ENCODE data around the gene YWHAE.

The YWHAE gene

GRCh38 chr17:1412185-1413110 is 12.4 kb upstream of the YWHAE start:
- TF ChIP-seq SIN3A (IDR thresholded peaks at IDR 0.05; ENCODE audit: borderline replicate concordance, insufficient read depth, low read length), result no peak
- no peak for TF ChIP-seq TAF1 (IDR thresholded peaks at IDR 0.05; ENCODE audit: borderline replicate concordance, insufficient read depth, low read length)
- no peak for TF ChIP-seq FOXP2 (optimal IDR thresholded peaks at IDR 0.05; ENCODE audit: borderline replicate concordance, extremely low read depth, extremely low read length, insufficient read depth)
- TF ChIP-seq REST (IDR thresholded peaks at IDR 0.05; ENCODE audit: insufficient read depth in 1 of 2, low read depth in 2 of 2, low read length in 2 of 2), result no peak
- TF ChIP-seq POLR2AphosphoS5 (IDR thresholded peaks at IDR 0.05; ENCODE audit: low read depth, low read length), result no peak

GRCh38 chr17:1402262-1402586 is 2.2 kb upstream of the YWHAE start:
- TF ChIP-seq TAF1 (IDR thresholded peaks at IDR 0.05; ENCODE audit: borderline replicate concordance, insufficient read depth, low read length) (no peak), FOXP2 (optimal IDR thresholded peaks at IDR 0.05; ENCODE audit: borderline replicate concordance, extremely low read depth, extremely low read length, insufficient read depth) (no peak), POLR2AphosphoS5 (IDR thresholded peaks at IDR 0.05; ENCODE audit: low read depth, low read length) (no peak), SIN3A (IDR thresholded peaks at IDR 0.05; ENCODE audit: borderline replicate concordance, insufficient read depth, low read length) (no peak), REST (IDR thresholded peaks at IDR 0.05; ENCODE audit: insufficient read depth in 1 of 2, low read depth in 2 of 2, low read length in 2 of 2) (no peak)

- TF ChIP-seq POLR2AphosphoS5 (IDR thresholded peaks at IDR 0.05; ENCODE audit: low read depth, low read length), result 0 out of 2 replicates have a peak, but pooled peaks have one; percentile 23
- TF ChIP-seq FOXP2 (optimal IDR thresholded peaks at IDR 0.05; ENCODE audit: borderline replicate concordance, extremely low read depth, extremely low read length, insufficient read depth), result no peak
- 0 out of 2 replicates have a peak, but pooled peaks have one; percentile 19 for TF ChIP-seq SIN3A (IDR thresholded peaks at IDR 0.05; ENCODE audit: borderline replicate concordance, insufficient read depth, low read length)
Measured at GRCh38 chr17:1398931-1399678, 917 bp downstream of the YWHAE start.

GRCh38 chr17:1398028-1398427 is 2.0 kb downstream of the YWHAE start:
- TF ChIP-seq REST (IDR thresholded peaks at IDR 0.05; ENCODE audit: insufficient read depth in 1 of 2, low read depth in 2 of 2, low read length in 2 of 2) (no peak), POLR2AphosphoS5 (IDR thresholded peaks at IDR 0.05; ENCODE audit: low read depth, low read length) (no peak), SIN3A (IDR thresholded peaks at IDR 0.05; ENCODE audit: borderline replicate concordance, insufficient read depth, low read length) (no peak), FOXP2 (optimal IDR thresholded peaks at IDR 0.05; ENCODE audit: borderline replicate concordance, extremely low read depth, extremely low read length, insufficient read depth) (no peak), TAF1 (IDR thresholded peaks at IDR 0.05; ENCODE audit: borderline replicate concordance, insufficient read depth, low read length) (no peak)

- no peak for TF ChIP-seq FOXP2 (optimal IDR thresholded peaks at IDR 0.05; ENCODE audit: borderline replicate concordance, extremely low read depth, extremely low read length, insufficient read depth)
- no peak for TF ChIP-seq SIN3A (IDR thresholded peaks at IDR 0.05; ENCODE audit: borderline replicate concordance, insufficient read depth, low read length)
- TF ChIP-seq POLR2AphosphoS5 (IDR thresholded peaks at IDR 0.05; ENCODE audit: low read depth, low read length), result no peak
- no peak for TF ChIP-seq REST (IDR thresholded peaks at IDR 0.05; ENCODE audit: insufficient read depth in 1 of 2, low read depth in 2 of 2, low read length in 2 of 2)
- no peak for TF ChIP-seq TAF1 (IDR thresholded peaks at IDR 0.05; ENCODE audit: borderline replicate concordance, insufficient read depth, low read length)
Measured at GRCh38 chr17:1391577-1391976, 8.4 kb downstream of the YWHAE start.

Measured in PFSK-1 (cell line).